CD4-positive, alpha-beta T cell treated with Interleukin-2 at 100 ng/mL for 4 hours (primary cell): ENCODE data around the gene ENKUR.
"Not testable (repeated sequence)": the region's sequence is repeated elsewhere in the genome, so short reads cannot be mapped to it uniquely, and the experiment has no call there.

Source experiments
- DNase-seq: peaks from one replicate; pipeline ENCODE4 v3.0.0-alpha.2; 2020; ENCODE audit warnings: low spot score

ENKUR gene

DNA sequence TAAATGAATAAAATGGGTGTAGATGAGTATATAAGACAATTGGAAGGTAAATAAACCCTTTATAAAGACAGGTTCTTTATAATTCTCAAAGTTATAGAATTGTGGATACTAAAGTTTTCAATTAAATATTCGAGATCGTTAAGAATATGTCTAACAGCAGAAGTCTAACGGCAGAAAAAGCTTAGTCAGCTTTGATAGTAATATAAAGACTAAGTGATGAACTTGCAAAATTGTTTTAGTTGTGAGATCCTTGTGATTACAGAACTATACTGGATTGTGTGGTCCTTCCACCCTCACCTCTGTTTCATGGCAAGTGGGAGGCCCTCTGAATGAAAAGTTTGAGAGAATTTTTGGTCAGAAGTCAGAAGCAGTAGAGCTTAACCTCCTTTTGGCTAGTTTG is 2.7 kb upstream of the ENKUR start:
- no peak for DNase-seq

DNA sequence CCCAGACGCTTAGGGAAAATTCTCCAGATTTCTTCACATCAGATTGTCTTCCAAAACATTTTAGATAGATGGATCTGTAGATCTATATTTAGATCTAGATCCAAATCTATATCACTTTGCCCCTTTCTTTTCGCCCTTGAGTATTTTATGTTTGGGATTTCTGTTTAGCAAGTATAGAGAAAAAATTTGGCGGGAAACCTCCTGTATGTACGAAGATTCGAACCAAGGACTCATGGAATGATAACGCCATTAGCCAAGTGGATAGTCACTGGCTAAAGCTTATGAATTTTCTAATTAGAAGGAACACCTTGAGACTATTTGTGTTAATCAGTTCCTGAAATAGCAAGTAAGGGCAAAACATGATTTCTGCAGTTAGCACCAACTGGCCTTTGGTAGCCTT is 1.7 kb upstream of the ENKUR start:
- DNase-seq = no peak

DNA sequence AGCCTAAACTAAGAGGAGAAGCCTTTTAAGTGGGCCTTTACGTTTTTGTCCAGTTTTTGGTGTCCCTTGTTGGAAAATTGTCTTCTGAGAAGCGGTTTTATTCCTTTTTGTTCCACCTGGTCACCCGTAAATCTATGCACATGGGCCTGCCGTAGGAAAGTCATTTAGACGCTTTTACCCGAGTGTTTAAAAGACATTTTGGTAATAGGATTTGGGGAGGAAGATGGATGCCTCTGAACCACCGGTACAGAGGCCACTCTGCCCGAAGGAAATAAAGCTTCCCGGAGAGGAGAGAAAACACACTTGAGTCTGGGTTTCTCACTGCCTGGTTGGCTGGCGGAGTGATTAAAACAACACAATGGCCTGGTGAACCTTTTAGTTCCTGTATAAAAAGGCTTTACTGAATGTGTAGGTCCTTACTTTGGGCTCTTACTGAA is 1.2 kb upstream of the ENKUR start:
- no peak for DNase-seq

DNA sequence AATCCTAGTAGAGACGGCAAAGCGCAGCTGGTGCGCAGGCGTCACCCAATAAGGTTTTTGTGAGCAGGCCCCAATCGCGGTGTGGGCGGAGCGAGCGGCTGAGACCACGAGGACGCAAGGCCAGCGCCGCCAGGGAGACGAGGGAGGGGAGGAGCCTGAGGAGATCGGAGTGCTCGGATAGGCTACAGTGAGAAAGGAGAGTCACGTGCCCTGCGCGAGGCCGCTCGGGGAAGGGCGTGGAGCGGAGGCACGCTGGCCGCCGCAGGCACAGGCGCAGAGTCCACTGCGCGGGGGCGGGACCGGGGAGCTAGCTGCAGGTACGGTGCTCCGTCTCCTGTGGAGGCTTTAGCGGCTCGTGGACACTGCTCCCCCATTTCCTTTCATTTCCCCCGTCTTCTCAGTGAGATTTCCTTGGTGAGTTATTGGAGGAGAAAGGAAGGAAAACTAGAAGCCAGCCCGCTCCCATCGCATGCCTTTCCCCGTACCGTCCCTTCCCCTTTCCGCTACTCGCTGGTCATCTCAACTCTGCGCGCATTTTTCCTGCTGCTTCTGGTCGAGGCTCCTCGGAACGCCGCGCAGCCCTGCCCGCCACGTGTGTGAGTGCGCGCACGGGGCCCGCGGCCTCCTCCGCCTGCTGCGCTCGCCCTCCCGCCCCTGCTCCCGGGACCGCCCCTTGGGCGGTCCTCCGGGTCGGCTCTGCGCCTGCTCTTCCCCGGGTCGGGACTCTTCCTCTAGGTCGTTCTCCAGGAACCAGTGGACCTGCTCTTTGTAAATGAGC is 607 bp upstream of the ENKUR start, which contains the start of gene THNSL1:
Gene THNSL1 (plus strand): TSS at position 237 of the 778 bp plus-strand sequence. CDS start 6,612 bp downstream, outside the sequence.
- DNase-seq = peak; percentile 98

DNA sequence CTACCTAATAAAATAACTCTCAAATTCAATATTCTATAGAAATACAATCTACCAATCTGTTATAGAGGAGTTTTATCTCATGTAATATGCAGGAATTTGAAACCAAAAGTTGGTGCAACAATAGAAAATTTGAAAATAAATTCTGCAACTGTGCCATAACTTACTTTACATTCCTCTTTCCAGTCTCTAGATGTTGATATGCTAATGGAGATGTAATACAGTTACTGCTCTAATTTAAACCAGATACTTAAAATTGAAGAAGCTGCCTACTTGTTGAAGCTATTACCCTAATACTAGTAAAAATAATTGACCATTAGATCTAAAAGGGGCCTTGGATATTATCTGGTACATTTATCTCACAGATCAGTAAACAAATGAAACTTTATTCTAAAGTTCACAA is 1.4 kb downstream of the ENKUR start:
- DNase-seq = no peak

DNA sequence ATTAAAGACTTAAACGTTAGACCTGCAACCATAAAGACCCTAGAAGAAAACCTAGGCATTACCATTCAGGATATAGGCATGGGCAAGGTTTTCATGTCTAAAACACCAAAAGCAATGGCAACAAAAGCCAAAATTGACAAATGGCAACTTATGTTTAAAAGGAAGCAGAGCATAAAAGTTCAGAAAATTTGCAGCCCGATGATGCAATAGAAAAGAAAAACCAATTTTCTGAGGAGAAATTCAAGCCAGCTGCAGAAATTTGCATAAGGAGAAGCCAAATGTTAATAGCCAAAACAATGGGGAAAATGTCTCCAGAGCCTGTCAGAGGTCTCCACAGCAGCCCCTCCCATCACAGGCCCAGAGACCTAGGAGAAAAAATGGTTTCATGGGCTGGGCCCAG is 4.4 kb downstream of the ENKUR start:
- not testable (repeated sequence) for DNase-seq

DNA sequence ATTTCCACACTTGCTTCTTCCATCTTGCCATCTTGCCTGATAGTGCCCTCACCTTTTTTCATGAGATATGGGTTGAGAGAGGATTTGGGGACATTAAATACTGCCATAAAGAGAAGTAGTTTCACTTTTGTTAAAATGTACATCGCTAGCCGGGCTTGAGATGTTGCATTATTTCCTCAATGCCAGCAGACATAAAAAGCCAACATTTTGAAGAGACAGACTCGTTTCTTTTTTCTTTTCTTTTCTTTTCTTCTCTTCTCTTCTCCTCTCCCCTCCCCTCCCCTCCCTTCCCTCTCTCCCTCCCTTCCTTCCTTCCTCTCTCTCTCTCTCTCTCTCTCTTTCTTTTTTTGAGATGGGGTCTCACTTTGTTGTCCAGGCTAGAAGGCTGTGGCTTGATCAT is 17.9 kb downstream of the ENKUR start:
- DNase-seq = no peak

DNA sequence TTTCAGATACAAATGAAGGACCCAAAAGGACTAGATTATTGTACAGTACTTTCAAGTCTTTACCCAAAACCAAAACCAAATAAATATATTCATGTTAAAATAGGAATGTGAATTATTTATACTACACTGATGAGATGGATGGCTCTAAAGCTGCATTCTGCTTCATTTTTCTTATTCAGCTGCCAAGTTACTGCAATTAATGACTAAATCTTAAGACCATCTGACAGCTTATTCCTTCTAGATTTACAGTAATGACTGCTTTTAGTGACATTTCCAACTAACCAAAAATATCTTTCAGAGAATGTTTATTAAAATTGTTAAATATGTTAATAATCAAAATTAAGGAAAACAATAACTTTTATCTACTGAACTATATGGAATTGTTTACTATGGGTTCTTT is 20.9 kb downstream of the ENKUR start:
- DNase-seq = no peak

DNA sequence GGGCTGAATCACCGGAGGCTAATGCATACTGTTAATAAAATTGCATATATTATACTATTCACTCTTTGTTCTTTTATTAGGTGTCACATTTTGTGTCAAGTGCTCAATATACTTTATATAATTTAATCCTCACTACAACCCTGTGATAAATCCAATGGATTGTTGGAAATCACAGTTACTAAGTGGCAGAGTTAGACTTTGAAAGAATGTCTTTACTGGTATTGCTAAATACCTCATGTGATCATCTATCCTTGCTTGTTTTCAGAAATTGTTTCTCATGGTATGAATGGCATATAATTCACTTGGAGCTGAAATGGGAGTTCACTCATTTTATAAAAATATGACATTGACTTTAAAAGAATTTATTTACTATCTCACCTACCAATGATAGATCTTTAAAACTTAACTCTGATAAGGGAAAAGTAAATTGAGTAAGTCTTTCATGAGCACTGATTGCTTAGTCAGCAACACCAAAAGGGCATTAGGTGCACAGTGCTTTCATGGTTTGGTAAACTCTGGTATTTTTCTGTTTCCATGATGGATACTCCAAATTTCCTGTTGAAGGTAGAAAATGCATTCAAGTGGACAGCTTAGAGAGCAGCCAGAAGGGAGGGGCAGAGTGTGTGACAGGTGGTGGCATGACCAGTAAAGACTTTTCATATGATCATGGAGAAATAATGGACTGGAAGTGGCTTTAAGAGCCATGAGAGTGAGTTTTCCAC is 22.6 kb downstream of the ENKUR start:
- DNase-seq = no peak

DNA sequence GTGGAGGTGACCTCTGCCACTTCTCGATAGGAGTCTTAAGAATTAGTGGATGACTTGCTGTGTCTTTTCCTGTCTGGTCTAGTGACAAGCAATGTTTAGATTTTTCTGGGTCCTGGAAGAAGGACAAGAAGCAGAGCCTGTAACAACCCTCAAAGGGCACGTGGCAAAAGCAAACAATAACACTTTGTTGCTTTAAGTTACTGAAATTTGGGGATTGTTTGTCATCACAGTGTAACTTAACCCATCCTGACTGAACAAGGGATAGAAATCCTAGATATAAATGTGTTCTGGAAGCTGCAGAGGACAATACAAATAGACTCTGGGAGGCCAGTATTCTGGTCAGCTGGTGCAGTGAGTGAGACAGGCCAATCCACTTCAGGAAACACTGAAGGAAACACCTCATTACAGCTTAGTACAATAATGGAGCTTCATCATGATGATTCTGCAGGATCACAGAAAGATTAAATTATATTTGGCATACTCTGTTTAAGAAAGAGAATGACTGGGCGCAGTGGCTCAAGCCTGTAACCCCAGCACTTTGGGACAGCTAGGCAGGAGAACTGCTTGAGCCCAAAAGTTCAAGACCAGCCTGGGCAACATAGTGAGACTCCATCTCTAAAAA is 23.3 kb downstream of the ENKUR start:
- no peak for DNase-seq

DNA sequence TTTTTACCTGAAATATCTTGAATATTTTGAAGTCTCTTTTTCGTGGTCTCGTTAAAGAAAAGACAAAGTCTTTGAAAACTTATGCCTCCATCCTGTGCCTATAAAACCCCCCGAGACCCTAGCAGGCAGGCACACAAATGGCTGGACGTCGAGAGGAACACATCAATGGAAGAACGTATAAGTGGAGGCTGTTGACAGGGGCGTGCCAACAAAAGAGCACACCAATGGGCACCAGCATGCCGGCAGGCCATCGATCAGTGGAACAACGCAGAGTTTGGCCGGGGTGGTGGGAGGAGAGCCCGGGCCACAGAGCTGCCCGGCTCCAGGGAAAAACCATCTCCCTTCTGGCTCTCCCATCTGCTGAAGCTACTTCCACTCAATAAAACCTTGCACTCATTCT is 24.7 kb downstream of the ENKUR start:
- DNase-seq = no peak

DNA sequence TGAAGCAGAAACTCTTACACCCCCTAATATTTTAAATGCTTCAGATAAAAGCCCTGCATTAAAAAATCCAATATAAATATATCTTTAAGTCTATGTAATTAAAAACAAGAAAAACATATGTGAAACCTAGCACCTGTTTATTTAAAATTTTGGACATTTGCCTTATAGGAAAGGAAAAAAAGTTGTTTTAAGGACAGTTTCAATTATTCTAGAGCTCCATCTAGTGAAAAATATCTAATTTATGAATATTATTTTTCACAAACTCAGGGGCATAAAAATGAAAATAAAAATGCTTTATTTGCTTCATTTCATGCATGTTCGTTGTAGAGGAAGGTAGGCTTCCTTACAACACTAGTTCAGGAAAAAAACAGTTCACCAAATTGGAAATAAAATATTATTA is 26.1 kb downstream of the ENKUR start:
- no peak for DNase-seq

DNA sequence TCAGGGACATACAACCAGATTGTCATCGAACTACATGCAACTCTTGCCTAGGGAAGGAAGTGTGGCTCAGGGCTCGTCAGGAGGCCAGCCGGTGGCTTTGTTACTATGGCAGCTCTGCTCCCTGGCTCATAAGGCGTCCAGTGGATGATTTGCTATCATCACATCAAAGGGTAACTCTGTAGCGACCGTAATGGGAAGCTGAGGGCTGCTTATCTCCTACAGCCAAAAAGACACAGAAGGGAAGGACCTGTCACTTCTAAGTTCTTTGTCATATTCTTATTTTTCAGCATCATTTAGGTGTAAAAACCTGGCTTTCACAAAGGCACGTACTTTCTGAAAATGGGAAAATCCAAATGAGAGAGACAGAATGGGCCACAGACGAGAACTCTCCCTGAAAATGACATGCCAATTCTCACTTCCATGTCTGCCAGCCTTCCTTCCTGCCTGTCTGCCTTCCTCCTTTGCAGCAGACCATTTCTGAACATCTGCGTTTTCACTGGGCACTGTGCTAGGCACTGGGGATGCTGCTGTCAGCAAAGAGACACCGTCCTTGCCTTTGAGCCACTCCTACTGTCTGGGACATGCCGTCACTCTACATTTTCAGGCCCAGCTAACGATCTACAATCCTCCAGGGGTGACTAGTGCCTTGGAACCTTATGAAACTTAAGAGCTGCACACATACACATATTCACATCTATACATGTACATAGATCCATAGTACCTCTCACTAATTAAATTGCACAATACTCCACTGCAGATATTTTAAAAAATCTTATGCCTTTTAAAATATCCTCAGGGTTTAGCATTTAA is 26.9 kb downstream of the ENKUR start:
- no peak for DNase-seq

DNA sequence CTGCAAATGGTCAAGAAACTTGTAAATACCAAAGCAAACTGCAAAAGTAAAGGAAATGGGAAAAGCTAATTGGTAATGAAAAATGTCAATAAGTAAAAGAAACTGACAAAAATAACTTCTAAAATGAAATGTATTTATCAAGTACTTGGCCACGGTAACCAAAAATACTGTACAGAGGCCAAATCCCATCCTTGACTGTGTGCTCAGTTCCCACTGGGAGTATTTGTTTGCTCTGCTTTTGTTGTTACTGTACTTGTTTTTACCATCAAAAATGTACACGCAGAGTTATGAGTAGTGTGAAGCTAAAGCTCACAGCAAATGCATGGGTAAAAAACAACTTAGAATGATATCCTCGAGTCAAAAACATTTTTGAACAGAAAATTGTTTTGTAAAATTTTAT is 31.1 kb downstream of the ENKUR start:
- DNase-seq = no peak

DNA sequence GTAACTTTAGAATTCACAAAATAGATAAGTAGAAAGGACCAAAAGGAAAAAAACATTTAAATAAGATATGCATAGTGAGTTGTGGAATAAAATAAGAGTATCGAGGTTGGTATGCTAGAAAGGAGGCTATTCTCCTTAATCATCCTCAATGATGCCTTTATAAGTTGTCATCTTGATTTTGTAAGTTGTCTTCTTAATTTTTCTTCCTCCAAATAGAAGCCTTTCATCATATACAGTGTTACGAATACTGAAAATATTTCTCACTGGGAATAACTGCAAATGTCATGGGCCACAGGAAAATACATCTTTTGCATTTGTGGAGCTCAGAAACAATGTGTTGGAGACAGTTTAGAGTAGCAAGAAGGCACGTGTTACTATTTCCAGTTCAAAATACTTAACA is 32.0 kb downstream of the ENKUR start:
- DNase-seq = no peak

DNA sequence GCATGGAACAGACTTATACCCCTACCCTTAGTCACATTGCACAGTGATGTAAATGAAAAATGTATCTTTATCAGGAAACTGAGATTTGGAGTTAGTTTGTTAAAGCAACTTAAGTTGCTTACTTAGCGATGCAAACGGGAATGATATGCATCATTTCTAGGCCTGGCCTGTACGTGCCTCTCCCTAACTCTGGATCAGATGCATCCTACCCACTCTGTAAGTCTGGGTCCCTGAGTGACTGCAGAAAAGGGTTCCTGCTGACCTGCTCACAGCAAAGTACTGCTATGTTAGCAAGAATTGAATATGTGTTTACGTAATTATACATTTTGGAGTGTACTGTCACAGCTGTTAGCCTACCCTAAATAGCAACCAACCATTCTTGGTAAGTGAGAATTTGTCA is 32.8 kb downstream of the ENKUR start:
- DNase-seq = no peak

DNA sequence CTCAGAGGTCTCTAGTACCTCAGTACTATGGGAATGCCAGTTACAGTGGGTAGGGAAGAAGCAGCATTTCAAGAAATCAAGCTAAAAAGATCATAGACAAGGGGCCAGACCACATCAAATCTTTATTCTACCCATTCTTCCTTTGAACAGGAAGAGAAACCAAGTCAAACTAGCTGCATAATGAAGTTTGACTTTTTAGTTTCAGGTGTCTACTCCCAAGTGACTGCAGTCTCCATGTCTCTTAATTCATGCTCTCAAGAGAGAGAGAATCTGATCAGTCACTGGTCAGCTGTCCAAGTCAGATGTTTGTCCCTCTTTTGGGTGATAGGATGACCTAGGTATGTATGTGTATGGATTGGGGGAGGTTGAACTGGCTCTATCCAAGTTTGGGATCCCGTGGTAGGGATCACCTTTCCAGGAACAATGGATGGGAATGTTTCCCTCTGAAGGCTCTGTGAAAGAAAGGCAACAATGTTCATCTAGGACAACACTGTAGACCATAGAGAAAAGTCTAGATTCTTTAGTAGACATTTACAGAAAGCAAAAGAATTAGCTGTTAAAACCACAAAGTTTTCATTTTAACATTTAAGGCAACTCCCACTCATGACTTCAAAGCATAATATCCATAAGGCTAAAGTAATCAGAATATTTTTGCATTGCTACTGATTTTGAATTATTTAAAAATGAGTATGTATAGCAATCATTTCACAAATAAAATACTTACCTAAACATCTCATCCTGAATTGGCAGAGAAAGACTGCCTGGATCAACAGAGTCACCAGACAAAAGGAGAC is 33.4 kb downstream of the ENKUR start:
- DNase-seq = no peak

DNA sequence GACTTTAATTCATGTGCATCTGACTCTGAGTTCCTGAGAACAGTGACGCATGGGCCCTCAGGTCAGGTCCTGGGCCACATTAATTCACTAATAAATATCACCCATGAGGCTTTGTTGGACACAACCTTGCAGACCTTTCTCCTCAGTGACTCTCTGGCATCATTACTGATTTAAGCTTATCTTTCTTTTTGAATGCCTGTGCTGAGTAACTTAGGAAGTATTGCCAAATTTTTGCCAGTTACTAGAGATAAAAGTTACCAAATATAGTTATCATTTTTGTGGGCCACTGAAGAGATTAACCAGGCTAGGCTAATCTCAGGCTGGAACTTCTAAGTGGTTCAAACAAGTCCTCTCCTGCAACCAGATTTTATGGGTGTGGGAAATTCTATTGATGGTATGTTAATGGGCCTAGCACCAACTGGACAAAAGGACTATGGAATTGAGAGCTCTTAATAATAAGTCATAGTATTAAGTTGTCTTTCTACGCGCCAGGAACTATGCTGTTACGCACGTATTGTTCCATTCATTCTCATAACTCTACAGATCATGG is 34.7 kb downstream of the ENKUR start:
- DNase-seq = no peak

DNA sequence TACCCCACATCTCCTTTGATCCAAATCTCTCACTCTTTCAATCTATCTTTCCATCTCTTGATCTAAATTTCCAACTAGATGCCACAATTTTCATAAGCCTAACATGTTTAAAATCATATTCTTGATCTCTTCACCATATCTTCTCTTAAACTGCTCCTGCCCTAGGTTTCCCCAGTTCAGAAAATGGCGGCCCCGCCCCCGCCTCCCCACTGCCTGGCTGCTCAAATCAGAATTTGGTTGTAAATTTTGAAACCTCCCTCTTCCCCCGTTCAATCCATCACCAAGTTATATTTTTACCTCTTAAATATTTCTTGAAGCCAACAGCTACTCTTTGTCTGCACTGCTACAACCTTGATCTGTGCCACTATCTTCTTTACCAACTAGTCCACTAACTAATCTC is 36.3 kb downstream of the ENKUR start:
- no peak for DNase-seq

DNA sequence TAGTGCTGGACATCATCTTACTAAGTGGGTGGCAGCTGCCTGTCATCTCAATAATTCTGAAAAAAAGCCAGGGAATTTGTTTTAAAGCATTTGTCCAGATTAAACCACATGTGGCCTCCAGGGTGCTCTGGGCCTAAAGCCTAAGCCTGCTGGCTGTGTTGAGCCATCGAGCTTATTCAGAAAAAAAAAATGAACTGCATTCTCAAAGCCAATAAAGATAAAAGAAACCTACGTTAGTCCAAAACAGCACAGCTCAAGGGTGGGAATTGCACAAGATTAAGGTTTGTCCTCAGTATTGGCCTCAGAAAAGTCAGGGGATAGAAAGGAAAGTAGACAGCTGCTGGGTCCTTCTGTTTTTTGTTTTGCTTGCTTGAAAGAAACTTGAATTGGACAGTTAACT is 41.0 kb downstream of the ENKUR start:
- DNase-seq = no peak

DNA sequence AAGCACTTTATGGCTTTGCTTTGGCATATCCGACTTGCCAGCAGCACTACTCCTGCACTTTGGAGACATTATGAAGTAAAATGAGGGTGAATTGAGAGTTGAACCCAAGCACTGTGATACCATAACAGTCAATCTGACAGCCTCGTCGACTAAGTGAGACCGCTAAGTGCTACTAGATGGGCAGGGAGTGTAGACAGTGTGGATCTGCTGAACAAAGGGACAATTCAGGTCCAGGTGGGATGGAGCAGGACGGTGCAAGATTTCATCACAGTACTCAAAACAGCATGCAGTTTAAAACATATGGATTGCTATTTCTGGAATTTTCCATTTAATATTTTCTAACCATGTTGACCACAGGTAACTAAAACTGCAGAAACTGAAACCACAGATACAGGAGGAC is 42.8 kb downstream of the ENKUR start:
- DNase-seq = no peak
